Dermis microvascular lymphatic vessel endothelial cell (primary cell): ENCODE data around the gene CCL25. TPM values are rescaled to one million over a fixed set of nuclear protein-coding genes. Genes with fewer than 3 reads are reported as not detected.
"Not testable (repeated sequence)": the region's sequence is repeated elsewhere in the genome, so short reads cannot be mapped to it uniquely, and the experiment has no call there.

ENCODE experiments used
- DNase-seq, 2 donors: peaks; one replicate each; pipeline versions ENCODE4 v3.0.0 to v3.0.0-alpha.2; 2010; ENCODE audit warnings: low read depth in 2 of 2
- total RNA-seq: library from RNA; depleted of rRNA; stranded (reverse); fragments of >200 nt; gene quantifications from 2 replicates; pipeline ENCODE4 v1.2.1, GENCODE V29; 2014

Gene CCL25
- total RNA-seq, 1 donor from 2014 or later = not detected

DNA sequence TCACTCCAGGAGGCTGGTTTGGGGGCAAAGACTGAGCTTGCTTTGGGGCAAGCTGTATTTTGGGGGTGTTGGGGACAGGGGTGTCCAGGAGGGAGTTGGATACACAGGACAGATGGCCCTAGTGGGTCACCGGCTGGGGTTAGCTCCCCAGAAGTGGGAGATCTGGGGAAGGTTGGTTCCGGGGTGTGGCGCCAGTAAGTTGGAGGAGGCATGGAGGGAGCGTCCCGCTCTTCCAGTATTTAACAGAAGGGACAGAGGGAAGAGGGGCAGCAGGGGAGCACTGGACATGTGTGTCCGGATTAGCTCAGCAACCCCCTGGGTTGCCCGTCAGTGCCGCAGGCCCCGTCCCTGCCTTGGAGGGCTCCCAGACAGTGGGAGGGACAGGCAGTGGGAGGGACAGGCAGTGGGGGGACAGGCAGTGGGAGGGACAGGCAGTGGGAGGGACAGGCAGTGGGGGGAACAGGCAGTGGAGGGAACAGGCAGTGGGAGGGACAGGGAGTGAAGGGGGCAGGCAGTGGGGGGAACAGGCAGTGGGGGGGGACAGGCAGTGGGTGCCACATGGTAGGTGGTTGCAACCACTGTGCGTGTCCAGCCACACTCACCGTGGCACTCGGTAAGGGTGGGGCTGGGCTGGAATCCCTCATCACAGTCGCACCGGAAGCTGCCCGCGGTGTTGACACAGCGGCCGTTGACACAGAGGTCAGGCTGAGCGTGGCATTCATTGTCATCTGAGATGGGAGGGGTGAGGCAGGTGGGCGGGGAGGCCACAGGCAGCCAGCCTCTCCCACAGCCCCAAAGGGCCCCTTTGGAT, 33.2 kb downstream of the CCL25 start:
- DNase-seq = peak; percentile 40 to 48

DNA sequence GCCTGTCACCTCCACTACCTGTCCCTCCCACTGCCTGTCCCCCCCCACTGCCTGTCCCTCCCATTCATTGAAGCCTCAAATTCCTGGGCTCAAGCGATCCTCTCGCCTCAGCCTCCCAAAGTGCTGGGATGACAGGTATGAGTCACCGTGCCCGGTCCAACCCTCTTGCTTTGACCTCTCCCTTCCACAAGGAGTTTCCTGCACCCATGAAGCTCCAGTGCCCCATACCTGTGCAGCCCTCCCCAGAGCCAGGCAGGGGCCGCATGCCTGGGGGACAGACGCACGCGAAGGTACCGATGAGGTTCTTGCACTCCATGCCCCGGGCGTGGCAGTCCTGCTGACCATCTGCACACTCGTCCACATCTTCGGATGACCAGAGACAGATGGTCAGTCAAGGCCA, 34.3 kb downstream of the CCL25 start:
- DNase-seq = no peak

- no peak for DNase-seq
These were observed 35.3 kb downstream of the CCL25 start for GRCh38 chr19:8087876-8088275.

DNA sequence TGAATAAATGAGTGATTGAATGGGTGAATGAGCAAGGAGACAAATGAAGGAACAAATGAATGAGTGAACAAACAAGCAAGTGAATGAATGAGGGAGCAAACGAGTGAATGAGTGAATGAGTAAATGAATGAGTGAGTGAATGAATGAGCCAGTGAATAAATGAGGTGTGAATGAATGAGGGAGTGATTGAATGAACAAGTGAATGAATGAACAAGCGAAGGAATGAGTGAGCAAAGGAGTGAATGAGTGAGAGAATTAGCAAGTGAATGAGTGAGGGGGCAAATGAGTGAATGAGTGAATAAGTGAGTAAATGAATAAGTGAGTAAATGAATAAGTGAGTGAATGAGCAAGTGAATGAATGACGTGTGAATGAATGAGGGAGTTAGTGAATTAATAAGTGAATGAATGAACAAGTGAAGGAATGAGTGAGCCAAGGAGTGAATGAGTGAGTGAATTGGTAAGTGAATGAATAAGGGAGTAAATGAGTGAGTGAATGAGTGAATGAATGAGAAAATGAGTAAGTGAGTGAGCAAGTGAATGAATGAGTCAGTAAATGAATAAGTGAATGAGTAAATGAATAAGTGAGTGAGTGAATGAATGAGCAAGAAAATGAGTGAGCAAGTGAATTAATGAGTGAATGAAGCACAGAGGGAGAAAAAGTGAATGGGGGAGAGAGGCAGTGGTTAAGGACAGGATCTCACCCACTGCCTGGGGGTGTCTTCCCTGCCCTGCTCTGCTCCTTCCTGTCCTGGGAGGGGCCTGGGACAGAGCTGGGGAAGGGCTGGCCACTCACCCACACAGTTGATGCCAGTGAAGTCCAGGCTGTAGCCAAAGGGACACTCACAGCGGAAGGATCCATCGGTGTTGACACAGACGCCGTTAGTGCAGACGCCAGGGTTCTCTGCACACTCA, 36.4 kb downstream of the CCL25 start:
- no peak for DNase-seq

GRCh38 chr19:8089664-8090601, 37.4 kb downstream of the CCL25 start:
- DNase-seq = no peak

GRCh38 chr19:8090950-8091349, 38.4 kb downstream of the CCL25 start:
- no peak for DNase-seq

DNA sequence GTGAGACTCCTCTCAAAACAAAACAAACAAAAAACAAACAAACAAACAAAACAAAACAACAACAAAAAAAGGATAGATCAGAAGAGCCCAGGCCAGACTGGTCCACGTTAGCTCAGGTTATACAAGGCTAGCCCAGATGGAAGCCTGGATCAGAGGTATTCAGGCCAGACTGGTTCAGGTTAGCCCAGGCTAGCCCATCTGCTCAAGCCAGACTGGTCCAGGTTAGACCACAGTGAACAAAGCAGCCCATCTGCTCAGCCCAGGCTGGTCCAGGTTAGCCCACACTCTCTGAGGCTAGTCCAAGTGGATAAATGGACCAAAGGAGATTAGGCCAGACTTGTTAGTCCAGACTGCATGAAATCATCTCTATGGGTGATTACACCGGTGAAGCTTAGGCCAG, 41.2 kb downstream of the CCL25 start:
- DNase-seq = no peak

- no peak for DNase-seq
These were observed 41.8 kb downstream of the CCL25 start for GRCh38 chr19:8094336-8094735.

GRCh38 chr19:8095354-8095886, 42.9 kb downstream of the CCL25 start:
- no peak for DNase-seq

DNA sequence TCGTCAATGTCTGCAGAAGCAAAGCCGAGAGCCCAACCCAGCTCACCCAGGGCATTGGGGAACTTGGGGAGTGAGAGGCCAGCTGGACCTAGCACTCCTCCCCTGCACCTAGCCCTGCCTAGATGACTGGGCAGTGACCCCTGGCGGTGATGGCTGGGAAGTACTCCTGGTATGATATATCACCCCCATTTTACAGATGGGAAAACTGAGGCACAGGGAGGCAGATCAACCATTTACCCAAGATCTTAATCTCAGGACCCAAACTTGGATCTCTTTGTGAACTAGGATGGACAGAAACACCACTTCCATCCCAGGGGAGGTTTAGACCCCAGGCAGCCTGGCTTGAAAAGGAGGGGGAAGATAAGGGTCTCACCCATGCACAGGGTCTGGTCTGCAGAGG, 43.5 kb downstream of the CCL25 start:
- no peak for DNase-seq

GRCh38 chr19:8097198-8097597, 44.6 kb downstream of the CCL25 start:
- DNase-seq = no peak

DNA sequence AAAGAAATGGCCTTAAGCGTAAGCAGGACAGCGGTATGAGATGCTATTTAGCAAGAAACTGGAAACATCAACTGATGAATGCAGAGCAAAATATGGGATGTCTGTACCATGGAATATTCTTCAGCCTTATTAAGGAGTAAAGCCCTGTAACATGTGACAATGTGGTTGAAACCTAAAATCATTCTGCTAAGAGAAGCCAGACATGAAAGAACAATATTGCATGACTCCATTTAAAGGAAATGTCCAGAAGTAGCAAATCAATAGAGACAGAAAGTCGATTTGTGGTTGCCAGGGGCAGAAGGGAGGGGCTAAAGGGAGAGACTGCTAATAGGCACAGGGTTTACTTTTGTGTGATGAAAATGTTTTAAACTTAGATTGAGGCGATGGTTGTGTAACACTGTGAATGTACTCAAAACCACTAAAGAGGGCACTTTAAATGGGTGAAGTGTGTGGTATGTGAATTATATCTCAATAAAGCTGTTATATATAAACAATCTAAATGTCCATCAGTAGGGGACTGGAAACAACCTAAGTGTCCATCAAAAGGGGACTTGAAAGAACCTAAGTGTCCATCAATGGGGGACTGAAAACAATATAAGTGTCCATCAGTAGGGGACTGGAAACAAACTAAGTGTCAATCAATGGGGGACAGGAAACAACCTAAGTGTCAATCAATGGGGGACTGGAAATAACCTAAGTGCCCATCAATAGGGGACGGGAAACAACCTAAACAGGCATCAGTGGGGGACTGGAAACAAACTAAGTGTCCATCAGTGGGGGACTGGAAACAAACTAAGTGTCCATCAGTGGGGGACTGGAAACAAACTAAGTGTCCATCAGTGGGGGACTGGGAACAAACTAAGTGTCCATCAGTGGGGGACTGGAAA, 45.4 kb downstream of the CCL25 start:
- DNase-seq = no peak

DNA sequence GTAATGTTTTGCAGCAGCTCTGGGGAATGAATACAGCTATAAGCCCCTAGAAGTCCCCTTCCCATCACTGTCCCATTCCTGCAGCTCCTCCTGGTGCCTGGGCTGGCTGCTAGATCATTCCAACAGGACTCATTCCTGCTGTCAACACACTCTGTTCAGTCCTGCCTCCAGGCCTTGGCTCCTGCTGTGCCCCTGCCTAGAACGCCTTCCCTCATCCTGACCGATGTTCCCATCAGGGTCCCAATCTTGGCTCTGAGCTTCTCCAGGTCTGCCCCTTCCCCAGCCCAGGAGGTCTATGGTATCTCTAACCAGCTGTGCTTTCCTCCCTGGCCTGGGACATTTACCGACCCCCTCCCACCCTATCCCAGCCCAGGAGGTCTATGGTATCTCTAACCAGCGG, 48.8 kb downstream of the CCL25 start:
- no peak for DNase-seq

GRCh38 chr19:8101910-8102309, 49.4 kb downstream of the CCL25 start:
- DNase-seq = not testable (repeated sequence)

GRCh38 chr19:8105471-8105870, 52.9 kb downstream of the CCL25 start:
- no peak for DNase-seq

GRCh38 chr19:8107301-8107903, 54.8 kb downstream of the CCL25 start:
- no peak for DNase-seq

DNA sequence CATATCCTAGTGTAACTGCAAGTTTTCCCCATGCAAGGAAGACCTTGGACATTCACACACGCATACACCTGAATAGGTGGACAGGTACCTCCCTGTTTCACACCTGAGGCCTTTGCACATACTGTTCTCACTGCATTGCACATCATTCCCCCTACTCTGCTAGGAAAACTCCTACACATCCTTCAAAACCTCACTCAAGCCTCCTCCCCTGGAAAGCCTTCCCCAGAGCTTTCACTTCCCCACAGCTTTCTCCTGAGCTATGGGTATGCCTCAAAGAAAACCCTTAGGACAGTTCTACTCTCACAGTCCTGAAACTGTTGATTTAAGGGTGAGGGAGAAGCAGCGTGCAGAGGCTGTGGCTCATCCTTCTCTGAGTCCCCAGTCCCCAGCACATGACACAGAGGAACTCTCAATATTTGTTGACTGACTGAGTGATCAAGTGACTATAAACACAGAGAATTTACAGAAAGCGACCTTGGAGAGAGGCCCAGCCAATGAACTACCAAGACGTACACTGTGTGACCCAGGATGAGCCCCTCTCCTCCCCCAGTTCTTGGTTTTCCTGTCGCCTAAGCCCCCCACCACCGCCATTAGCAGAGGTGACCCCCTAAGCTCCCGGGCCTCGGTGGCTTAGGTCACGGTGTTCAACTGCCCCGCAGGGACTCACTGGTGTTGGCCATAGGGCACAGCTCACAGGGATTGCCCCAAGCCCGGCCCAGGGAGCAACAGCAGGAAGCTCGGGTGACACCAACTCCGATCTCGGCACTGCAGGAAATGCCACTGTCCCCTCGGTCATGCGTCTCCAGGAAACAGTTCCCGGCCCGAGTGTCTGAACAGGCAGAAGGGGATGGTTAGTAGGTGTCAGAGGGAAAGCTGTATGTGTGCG, 56.2 kb downstream of the CCL25 start:
- no peak for DNase-seq

- DNase-seq = no peak
These were observed 56.9 kb downstream of the CCL25 start for GRCh38 chr19:8109455-8109854.
